ENCODE measurements around the gene ANKRD13C. TPM values are rescaled to one million over a fixed set of nuclear protein-coding genes. Genes with fewer than 3 reads are reported as not detected.
"Not testable (repeated sequence)": the region's sequence is repeated elsewhere in the genome, so short reads cannot be mapped to it uniquely, and the experiment has no call there.

ANKRD13C gene
- total RNA-seq, 1 donor from 2014 or later, result 16.1 TPM

DNA sequence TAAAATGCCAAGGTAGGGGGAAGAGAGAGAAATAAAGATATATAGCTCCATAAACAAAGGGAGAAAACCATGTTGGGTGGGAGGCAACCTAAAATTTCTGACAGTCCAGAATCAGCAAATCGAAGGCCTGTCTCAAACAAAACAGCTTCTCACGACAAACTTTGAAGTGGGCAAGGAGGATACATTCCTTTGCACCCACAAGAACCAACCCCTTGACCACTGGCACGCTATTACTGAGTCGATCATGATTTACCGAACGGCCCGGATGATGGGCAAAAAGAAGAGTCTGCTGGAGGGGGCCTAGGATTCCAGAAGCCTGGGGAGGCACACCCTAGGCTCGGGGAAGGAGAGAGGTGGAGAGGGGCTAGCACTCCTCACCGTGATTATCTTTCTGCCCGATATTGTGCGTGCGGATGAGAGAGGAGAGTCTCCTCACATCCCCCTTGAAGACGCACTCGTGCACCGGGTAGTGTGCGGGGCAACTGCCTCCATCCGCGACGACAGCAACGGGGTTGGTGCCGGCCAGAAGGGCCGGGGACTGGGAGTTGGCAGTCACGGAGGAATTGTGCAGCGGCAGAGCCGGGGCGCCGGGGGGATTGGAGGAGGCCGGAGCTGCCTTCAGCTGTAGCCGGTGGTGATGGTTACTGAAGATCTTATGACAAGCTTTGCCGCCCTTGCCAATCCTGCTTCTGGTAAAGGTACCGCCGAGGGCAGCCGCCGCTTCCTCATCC lies 756 bp downstream of the ANKRD13C start:
- TF ChIP-seq, protein P1, sequence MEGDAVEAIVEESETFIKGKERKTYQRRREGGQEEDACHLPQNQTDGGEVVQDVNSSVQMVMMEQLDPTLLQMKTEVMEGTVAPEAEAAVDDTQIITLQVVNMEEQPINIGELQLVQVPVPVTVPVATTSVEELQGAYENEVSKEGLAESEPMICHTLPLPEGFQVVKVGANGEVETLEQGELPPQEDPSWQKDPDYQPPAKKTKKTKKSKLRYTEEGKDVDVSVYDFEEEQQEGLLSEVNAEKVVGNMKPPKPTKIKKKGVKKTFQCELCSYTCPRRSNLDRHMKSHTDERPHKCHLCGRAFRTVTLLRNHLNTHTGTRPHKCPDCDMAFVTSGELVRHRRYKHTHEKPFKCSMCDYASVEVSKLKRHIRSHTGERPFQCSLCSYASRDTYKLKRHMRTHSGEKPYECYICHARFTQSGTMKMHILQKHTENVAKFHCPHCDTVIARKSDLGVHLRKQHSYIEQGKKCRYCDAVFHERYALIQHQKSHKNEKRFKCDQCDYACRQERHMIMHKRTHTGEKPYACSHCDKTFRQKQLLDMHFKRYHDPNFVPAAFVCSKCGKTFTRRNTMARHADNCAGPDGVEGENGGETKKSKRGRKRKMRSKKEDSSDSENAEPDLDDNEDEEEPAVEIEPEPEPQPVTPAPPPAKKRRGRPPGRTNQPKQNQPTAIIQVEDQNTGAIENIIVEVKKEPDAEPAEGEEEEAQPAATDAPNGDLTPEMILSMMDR (IDR thresholded peaks at IDR 0.05; ENCODE audit: insufficient read depth, low read length, severe bottlenecking), result no peak
- Histone ChIP-seq H3K36me3 (ENCODE audit: control insufficient read depth, insufficient read depth, low read length) (no peaks in the 10 kb centered on the region), H3K4me3 (ENCODE audit: low read depth, low read length) (peak overlapping the region; percentile 98), H3K27me3 (ENCODE audit: control insufficient read depth, insufficient read depth, low read length) (no peaks in the 10 kb centered on the region)
- FAIRE-seq (no peak), DNase-seq (ENCODE audit: low read depth) (peak; percentile 29)

DNA sequence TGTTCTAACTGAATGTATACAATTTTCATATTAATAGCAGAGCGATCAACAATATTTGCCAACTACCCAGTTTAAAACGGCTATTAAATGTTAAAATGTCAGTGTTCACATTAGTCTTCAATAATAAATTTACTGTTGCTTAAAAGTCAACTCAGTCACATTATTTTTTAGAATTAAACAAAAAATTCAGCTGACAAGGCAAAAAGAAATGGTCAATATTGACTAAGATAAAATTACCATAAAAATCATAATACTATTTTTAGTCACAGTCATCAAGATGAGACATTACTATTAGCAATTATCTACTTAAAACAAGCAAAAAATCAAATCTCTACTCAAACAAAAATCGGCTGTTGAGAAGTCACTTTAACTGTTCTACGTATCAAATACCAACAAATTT lies 1.5 kb downstream of the ANKRD13C start:
- DNase-seq (ENCODE audit: low read depth) (no peak), FAIRE-seq (no peak)
- TF ChIP-seq, protein P1 (IDR thresholded peaks at IDR 0.05; ENCODE audit: insufficient read depth, low read length, severe bottlenecking), result no peak
- Histone ChIP-seq H3K27me3 (ENCODE audit: control insufficient read depth, insufficient read depth, low read length) (no peaks in the 10 kb centered on the region), H3K4me3 (ENCODE audit: low read depth, low read length) (peak overlapping the region; percentile 98), H3K36me3 (ENCODE audit: control insufficient read depth, insufficient read depth, low read length) (no peaks in the 10 kb centered on the region)

DNA sequence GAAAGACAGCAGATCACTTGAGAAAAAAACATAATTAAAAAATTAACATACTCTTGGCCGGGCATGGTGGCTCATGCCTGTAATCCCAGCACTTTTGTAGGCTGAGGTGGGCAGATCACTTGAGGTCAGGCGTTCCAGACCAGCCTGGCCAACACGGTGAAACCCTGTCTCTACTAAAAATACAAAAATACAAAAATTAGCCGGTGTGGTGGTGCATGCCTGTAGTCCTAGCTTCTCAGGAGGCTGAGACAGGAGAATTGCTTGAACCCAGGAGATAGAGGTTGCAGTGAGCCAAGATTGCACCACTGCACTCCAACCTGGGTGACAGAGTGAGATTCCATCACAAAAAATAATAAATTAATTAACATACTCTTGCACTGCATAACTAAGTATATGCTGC lies 4.7 kb downstream of the ANKRD13C start:
- not testable (repeated sequence) for H3K36me3 ChIP-seq (ENCODE audit: control insufficient read depth, insufficient read depth, low read length); H3K27me3 ChIP-seq (ENCODE audit: control insufficient read depth, insufficient read depth, low read length); H3K4me3 ChIP-seq (ENCODE audit: low read depth, low read length); DNase-seq (ENCODE audit: low read depth); FAIRE-seq

DNA sequence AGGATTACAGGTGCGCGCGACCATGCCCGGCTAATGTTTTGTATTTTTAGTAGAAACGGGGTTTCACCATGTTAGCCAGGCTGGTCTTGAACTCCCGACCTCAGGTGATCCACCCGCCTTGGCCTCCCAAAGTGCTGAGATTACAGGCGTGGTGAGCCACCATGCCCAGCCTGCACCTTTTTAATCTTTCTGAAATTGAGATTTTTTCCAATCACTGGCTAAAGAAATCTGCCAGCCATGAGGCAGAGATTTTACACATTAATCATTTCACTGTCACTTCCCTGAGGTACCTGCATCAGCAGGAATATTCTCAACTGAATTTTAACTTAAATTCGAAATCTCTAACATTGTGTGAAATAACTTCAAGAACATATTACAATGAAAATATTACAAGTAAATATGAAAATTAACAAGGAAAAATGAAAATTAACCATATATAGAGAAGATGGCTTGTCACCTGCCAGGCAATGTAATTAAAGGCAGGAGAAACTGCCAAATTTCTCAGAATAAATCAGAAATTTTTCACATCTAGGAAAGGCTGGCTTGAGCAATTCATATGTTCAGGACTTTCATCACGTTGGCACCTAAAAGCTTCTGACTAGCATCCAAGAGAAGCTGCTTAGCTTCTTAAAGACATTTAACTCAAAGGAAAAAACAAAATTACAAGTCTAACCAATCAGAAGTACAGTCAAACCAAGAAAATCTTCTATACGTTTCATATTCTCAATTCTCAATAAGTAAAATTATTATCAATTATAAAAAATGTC lies 5.9 kb downstream of the ANKRD13C start:
- no peak overlapping the region for H3K4me3 ChIP-seq (ENCODE audit: low read depth, low read length)
- FAIRE-seq, result no peak
- no peaks in the 10 kb centered on the region for H3K36me3 ChIP-seq (ENCODE audit: control insufficient read depth, insufficient read depth, low read length)
- TF ChIP-seq, protein P1 (IDR thresholded peaks at IDR 0.05; ENCODE audit: insufficient read depth, low read length, severe bottlenecking), result no peak
- H3K27me3 ChIP-seq (ENCODE audit: control insufficient read depth, insufficient read depth, low read length), result no peaks in the 10 kb centered on the region
- no peak for DNase-seq (ENCODE audit: low read depth)

DNA sequence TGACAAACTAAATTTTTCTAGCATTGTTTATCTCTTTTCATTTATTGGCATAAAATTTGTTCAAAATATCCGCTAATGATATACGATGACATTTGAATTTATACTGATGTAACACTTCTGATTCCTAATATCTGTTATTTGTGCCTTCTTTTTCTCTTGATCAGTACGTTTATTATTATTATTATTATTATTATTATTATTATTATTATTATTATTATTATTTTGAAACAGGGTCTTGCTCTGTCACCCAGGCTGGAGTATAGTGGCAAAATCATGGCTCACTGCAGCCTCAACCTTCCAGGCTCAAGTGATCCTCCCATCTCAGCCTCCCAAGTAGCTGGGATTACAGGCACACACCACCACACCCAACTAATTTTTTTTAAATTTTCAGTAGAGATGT lies 14.9 kb downstream of the ANKRD13C start:
- not testable (repeated sequence) for H3K27me3 ChIP-seq (ENCODE audit: control insufficient read depth, insufficient read depth, low read length); DNase-seq (ENCODE audit: low read depth); H3K4me3 ChIP-seq (ENCODE audit: low read depth, low read length); H3K36me3 ChIP-seq (ENCODE audit: control insufficient read depth, insufficient read depth, low read length); FAIRE-seq

DNA sequence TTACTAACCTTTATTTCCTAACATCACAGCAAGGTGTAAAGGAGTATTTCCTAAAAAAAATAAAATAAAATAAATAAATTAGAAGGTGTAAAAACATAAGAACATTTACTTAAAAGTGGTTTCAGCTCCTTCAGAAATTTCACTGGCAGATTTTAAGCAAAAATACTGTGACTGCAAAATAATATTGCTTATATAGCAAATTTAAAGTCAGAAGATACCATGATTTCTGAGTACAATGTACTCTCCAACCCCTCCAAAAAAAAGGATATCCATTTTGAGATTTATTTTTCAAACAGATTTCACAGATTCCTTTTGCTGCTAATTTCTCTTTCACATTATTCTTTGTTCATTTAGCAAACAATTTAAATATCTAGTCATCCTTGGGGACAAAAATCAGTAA lies 18.5 kb downstream of the ANKRD13C start:
- TF ChIP-seq, protein P1 (IDR thresholded peaks at IDR 0.05; ENCODE audit: insufficient read depth, low read length, severe bottlenecking), result no peak
- H3K27me3 ChIP-seq (ENCODE audit: control insufficient read depth, insufficient read depth, low read length), result no peaks in the 10 kb centered on the region
- FAIRE-seq (no peak), DNase-seq (ENCODE audit: low read depth) (no peak)
- no peaks in the 10 kb centered on the region for H3K36me3 ChIP-seq (ENCODE audit: control insufficient read depth, insufficient read depth, low read length)
- no peak overlapping the region for H3K4me3 ChIP-seq (ENCODE audit: low read depth, low read length)

Measured in bronchial epithelial cell (primary cell).